Measurements from ENCODE around the gene WNT11.

WNT11 gene

DNA sequence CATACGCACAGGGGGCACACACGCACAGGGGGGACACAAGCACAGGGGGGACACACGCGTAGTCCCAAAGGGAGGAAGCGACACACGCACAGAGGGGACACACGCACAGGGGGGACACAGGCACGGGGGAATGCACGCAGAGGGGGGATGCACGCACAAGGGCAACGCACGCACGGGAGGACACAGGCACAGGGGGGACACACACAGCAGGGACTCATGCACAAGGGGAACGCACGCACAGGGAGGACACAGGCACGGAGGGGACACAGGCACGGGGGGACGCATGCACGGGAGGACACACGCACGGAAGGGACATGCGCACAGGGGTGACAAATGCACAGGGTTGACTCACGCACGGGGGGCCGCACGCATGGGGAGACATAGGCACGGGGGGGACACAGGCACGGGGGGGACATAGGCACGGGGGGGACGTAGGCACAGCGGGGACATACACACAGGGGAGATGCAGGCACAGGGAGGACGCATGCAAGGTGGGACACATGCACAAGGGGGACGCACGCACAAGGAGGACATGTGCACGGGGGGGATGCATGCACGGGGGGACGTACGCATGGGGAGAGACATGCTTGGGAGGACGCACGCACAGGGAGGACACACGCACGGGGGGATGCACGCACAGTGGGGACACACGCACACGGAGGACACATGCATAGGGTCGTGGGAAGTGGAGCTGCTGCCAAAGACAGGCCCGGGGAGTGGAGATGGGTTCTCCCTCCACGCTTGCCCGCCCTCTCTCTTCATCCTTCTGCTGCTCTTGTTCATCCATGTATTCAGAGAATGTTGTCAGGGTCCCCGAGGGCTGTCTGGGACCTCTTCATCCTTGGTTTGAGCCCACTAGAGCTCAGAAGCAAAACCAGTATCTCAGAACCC is 41.2 kb downstream of the WNT11 start:
- no peak for ATAC-seq
- TF ChIP-seq SNAI2 (CRISPR knock-in tag; IDR thresholded peaks at IDR 0.05) (no peak), BACH2 (CRISPR knock-in tag; IDR thresholded peaks at IDR 0.05; ENCODE audit: borderline replicate concordance) (no peak)

GRCh38 chr11:76164081-76164480 is 42.2 kb downstream of the WNT11 start:
- ATAC-seq = no peak
- TF ChIP-seq ZNF565 (CRISPR knock-in tag; conservative IDR thresholded peaks at IDR 0.05; ENCODE audit: low read depth) (no peak), TOX (CRISPR knock-in tag; IDR thresholded peaks at IDR 0.05; ENCODE audit: borderline replicate concordance) (no peak), ZNF8 (CRISPR knock-in tag; IDR thresholded peaks at IDR 0.05) (no peak), ISL1 (CRISPR knock-in tag; IDR thresholded peaks at IDR 0.05) (no peak), BACH2 (CRISPR knock-in tag; IDR thresholded peaks at IDR 0.05; ENCODE audit: borderline replicate concordance) (no peak), CSDC2 (CRISPR knock-in tag; IDR thresholded peaks at IDR 0.05) (no peak), ESRRG (CRISPR knock-in tag; IDR thresholded peaks at IDR 0.05) (no peak), ZFP30 (CRISPR knock-in tag; IDR thresholded peaks at IDR 0.05) (no peak), TCF4 (CRISPR knock-in tag; IDR thresholded peaks at IDR 0.05; ENCODE audit: borderline replicate concordance) (no peak)
- TF ChIP-seq, protein P1, sequence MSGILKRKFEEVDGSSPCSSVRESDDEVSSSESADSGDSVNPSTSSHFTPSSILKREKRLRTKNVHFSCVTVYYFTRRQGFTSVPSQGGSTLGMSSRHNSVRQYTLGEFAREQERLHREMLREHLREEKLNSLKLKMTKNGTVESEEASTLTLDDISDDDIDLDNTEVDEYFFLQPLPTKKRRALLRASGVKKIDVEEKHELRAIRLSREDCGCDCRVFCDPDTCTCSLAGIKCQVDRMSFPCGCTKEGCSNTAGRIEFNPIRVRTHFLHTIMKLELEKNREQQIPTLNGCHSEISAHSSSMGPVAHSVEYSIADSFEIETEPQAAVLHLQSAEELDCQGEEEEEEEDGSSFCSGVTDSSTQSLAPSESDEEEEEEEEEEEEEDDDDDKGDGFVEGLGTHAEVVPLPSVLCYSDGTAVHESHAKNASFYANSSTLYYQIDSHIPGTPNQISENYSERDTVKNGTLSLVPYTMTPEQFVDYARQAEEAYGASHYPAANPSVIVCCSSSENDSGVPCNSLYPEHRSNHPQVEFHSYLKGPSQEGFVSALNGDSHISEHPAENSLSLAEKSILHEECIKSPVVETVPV (CRISPR knock-in tag; IDR thresholded peaks at IDR 0.05) = no peak

- ATAC-seq = no peak
- TF ChIP-seq ZFP3 (CRISPR knock-in tag; IDR thresholded peaks at IDR 0.05) = no peak
- TF ChIP-seq, protein P2, sequence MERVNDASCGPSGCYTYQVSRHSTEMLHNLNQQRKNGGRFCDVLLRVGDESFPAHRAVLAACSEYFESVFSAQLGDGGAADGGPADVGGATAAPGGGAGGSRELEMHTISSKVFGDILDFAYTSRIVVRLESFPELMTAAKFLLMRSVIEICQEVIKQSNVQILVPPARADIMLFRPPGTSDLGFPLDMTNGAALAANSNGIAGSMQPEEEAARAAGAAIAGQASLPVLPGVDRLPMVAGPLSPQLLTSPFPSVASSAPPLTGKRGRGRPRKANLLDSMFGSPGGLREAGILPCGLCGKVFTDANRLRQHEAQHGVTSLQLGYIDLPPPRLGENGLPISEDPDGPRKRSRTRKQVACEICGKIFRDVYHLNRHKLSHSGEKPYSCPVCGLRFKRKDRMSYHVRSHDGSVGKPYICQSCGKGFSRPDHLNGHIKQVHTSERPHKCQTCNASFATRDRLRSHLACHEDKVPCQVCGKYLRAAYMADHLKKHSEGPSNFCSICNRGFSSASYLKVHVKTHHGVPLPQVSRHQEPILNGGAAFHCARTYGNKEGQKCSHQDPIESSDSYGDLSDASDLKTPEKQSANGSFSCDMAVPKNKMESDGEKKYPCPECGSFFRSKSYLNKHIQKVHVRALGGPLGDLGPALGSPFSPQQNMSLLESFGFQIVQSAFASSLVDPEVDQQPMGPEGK (CRISPR knock-in tag; IDR thresholded peaks at IDR 0.05; ENCODE audit: borderline replicate concordance) = no peak
- no peak for TF ChIP-seq ZC3H10 (CRISPR knock-in tag; IDR thresholded peaks at IDR 0.05)
- TF ChIP-seq RARB (CRISPR knock-in tag; IDR thresholded peaks at IDR 0.05) = no peak
These were observed 42.9 kb downstream of the WNT11 start for GRCh38 chr11:76163289-76163880.

GRCh38 chr11:76162336-76163288 is 43.7 kb downstream of the WNT11 start:
- ATAC-seq = no peak
- TF ChIP-seq BACH2 (CRISPR knock-in tag; IDR thresholded peaks at IDR 0.05; ENCODE audit: borderline replicate concordance) = no peak
- TF ChIP-seq ZFP30 (CRISPR knock-in tag; IDR thresholded peaks at IDR 0.05) = no peak
- TF ChIP-seq TSHZ2 (CRISPR knock-in tag; IDR thresholded peaks at IDR 0.05) = no peak
- TF ChIP-seq, protein P1 (CRISPR knock-in tag; IDR thresholded peaks at IDR 0.05) = no peak
- TF ChIP-seq ZC3H10 (CRISPR knock-in tag; IDR thresholded peaks at IDR 0.05) = no peak
- no peak for TF ChIP-seq OSR1 (CRISPR knock-in tag; IDR thresholded peaks at IDR 0.05)
- TF ChIP-seq ARNTL (CRISPR knock-in tag; IDR thresholded peaks at IDR 0.05; ENCODE audit: borderline replicate concordance, low read depth) = no peak
- TF ChIP-seq ZFP3 (CRISPR knock-in tag; IDR thresholded peaks at IDR 0.05) = no peak
- no peak for TF ChIP-seq GLIS3 (CRISPR knock-in tag; IDR thresholded peaks at IDR 0.05)
- no peak for TF ChIP-seq PPARA (CRISPR knock-in tag; IDR thresholded peaks at IDR 0.05; ENCODE audit: borderline replicate concordance)
- TF ChIP-seq CREB5 (CRISPR knock-in tag; IDR thresholded peaks at IDR 0.05; ENCODE audit: low read depth) = no peak
- no peak for TF ChIP-seq SNAI2 (CRISPR knock-in tag; IDR thresholded peaks at IDR 0.05)
- TF ChIP-seq RARB (CRISPR knock-in tag; IDR thresholded peaks at IDR 0.05) = no peak

Data from SK-N-SH treated with all-trans-retinoic acid at 6 μM for 48 hours (cell line).